ENCODE results near the gene ARL16.

DNA sequence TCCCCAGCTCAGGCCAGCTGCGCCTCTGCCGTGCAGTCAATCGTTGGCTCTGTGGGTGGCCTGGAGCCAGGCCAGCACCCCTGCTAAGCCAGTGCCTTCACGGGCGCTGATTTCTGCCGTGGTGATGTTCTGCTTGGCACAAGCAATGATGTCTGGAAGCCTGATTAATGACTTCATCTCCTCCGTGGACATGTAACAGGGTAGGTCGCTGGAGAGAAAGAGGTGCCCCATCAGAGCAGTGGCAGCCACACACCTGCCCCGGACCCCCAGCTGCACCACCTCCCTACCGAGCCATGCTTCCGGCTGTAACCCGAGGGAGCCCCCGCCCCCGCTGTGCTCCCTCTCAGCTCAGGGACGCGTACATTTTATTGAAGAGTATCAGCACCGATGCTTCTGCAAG lies 1.9 kb downstream of the ARL16 start:
- no peak for TF ChIP-seq CTCF (IDR thresholded peaks at IDR 0.05; ENCODE audit: insufficient read depth, low read depth, low read length)
- no peak for TF ChIP-seq EZH2 (IDR thresholded peaks at IDR 0.05; ENCODE audit: insufficient read depth, low read length)

Data from astrocyte (in vitro differentiated cells and primary cell).